Keratinocyte (primary cell): Measurements from ENCODE around the gene FRS2. TPM values are rescaled to one million over a fixed set of nuclear protein-coding genes. Genes with fewer than 3 reads are reported as not detected.

Experiments
- DNase-seq: peaks from one replicate; pipeline ENCODE4 v3.0.0-alpha.2; 2011; ENCODE audit warnings: low read depth, missing footprints, low spot score
- FAIRE-seq: peaks from 2 replicates; lab custom pipeline; 2011; peaks lifted over from hg19 to GRCh38; lab: Jason Lieb, UNC
- H2AFZ ChIP-seq: 2 replicates; pipeline ENCODE4 v1.6.0; 2012; ENCODE audit warnings: low read length, control low read depth, inconsistent platforms; ENCODE audit not compliant: control insufficient read depth
- H3K27ac ChIP-seq: 2 replicates; pipeline ENCODE4 v1.5.1; 2011; ENCODE audit warnings: low read length; ENCODE audit not compliant: control insufficient read depth, insufficient read depth
- H3K27me3 ChIP-seq: 3 replicates; pipeline ENCODE4 v1.6.0; 2011; ENCODE audit warnings: low read length; ENCODE audit not compliant: control insufficient read depth, insufficient read depth; ENCODE audit errors: extremely low read depth
- H3K36me3 ChIP-seq, 2 experiments: 2 replicates in 1 of 2; 3 replicates in 1 of 2; pipeline ENCODE4 v1.5.1; 2011; ENCODE audit warnings: low read length in 2 of 2, mild to moderate bottlenecking in 1 of 2; ENCODE audit not compliant: control insufficient read depth in 2 of 2, insufficient read depth in 2 of 2; ENCODE audit errors: extremely low read depth in 1 of 2
- H3K4me1 ChIP-seq: 3 replicates; pipeline ENCODE4 v1.5.1; 2011; ENCODE audit warnings: low read length; ENCODE audit not compliant: control insufficient read depth, insufficient read depth; ENCODE audit errors: extremely low read depth
- H3K4me2 ChIP-seq: 3 replicates; pipeline ENCODE4 v1.6.0; 2011; ENCODE audit warnings: low read depth, low read length; ENCODE audit not compliant: control insufficient read depth, insufficient read depth; ENCODE audit errors: extremely low read depth
- H3K4me3 ChIP-seq, 3 experiments: fragments of 200-600 bp in 1 of 3; sonication (generic) in 1 of 3; 2 replicates in 2 of 3; 3 replicates in 1 of 3; pipeline ENCODE4 v1.5.1; 2011 to 2016; ENCODE audit warnings: low read length in 3 of 3, mild to moderate bottlenecking in 3 of 3, control low read depth in 2 of 3, inconsistent platforms in 1 of 3, low read depth in 1 of 3, mixed read lengths in 1 of 3, mixed run types in 1 of 3, moderate library complexity in 1 of 3; ENCODE audit not compliant: control insufficient read depth in 2 of 3, insufficient read depth in 2 of 3; ENCODE audit errors: extremely low read depth in 1 of 3
- H3K79me2 ChIP-seq: 2 replicates; pipeline ENCODE4 v1.6.0; 2012; ENCODE audit warnings: low read length; ENCODE audit not compliant: control insufficient read depth, insufficient read depth
- H3K9ac ChIP-seq: 3 replicates; pipeline ENCODE4 v1.6.0; 2011; ENCODE audit warnings: low read length; ENCODE audit not compliant: control insufficient read depth, insufficient read depth; ENCODE audit errors: extremely low read depth
- H3K9me1 ChIP-seq: 3 replicates; pipeline ENCODE4 v1.6.0; 2011; ENCODE audit warnings: low read length; ENCODE audit not compliant: control insufficient read depth, insufficient read depth; ENCODE audit errors: extremely low read depth
- H3K9me3 ChIP-seq: 2 replicates; pipeline ENCODE4 v1.5.1; 2012; ENCODE audit warnings: low read depth, low read length; ENCODE audit not compliant: control insufficient read depth
- H4K20me1 ChIP-seq: 3 replicates; pipeline ENCODE4 v1.6.0; 2011; ENCODE audit warnings: low read length; ENCODE audit not compliant: control insufficient read depth, insufficient read depth; ENCODE audit errors: extremely low read depth
- EZH2 ChIP-seq: IDR thresholded peaks from one replicate; pipeline ENCODE4 v1.6.1; 2012; ENCODE audit warnings: inconsistent platforms, mild to moderate bottlenecking, low read length, moderate library complexity
- dilution Hi-C: fragments of 300-500 bp; cut with MboI; formaldehyde crosslinking; loops from one replicate; pipeline ENCODE4 v1.7.0; 2020; ENCODE audit warnings: low sequenced_read_pairs; ENCODE audit not compliant: extremely low pct_ligation_motif_present
- polyA plus RNA-seq, 5 experiments: library from polyadenylated mRNA; depleted of rRNA in 3 of 5; stranded (reverse) in 3 of 5; stranded (forward) in 1 of 5; unstranded in 1 of 5; fragments of >200 nt; gene quantifications; 1 replicate in 1 of 5; 2 replicates in 3 of 5; 3 replicates in 1 of 5; pipeline versions ENCODE4 v1.2.1 to v1.2.3, GENCODE V29; 2011 to 2012; ENCODE audit warnings: missing spikeins in 2 of 5, low read depth in 1 of 5, low replicate concordance in 1 of 5
- TF ChIP-seq, protein P1 (sequence below), 3 experiments: IDR thresholded peaks in 1 of 3; conservative IDR thresholded peaks in 1 of 3; optimal IDR thresholded peaks in 1 of 3; 2 replicates in 2 of 3; 3 replicates in 1 of 3; pipeline versions ENCODE3 to v1.5.1; 2011; ENCODE audit warnings: low read length in 3 of 3, mild to moderate bottlenecking in 3 of 3, moderate library complexity in 2 of 3, control low read depth in 1 of 3, inconsistent platforms in 1 of 3; ENCODE audit not compliant: insufficient read depth in 2 of 3; ENCODE audit errors: extremely low read depth in 1 of 3

Gene FRS2
- polyA plus RNA-seq, 1 donor (not counting 4 experiments of a cell fraction or from before 2014, with no cell fraction given) = 28.6 TPM

DNA sequence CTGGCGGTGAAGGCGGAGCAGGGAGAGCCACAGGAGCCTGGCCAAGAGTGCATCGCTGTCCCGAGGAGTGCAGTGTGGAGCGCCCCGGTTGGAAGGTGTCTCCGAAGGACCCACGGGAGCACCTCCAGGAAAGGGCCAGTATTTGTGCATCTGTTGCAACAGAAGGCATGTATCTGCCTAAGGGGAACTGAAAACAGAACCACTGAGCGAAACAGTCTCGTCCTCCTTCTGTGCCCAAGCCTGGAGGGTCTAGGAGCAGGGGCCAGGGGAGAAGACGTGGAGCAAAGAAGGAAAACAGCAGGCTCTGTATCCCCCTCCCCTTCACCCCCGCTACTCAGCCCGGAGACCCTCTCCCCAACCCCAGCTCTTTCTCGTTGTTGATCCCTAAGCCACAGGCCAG is 145.8 kb downstream of the FRS2 start:
- H3K9me3 ChIP-seq = no peaks in the 10 kb centered on the region
- peaks cover 7% of the 10 kb centered on the region for H3K27me3 ChIP-seq
- H3K36me3 ChIP-seq = no peaks in the 10 kb centered on the region
- no peaks in the 10 kb centered on the region for H3K4me1 ChIP-seq
- no peak overlapping the region for H3K27ac ChIP-seq
- no peak overlapping the region for H3K4me3 ChIP-seq
- no peaks in the 10 kb centered on the region for H3K79me2 ChIP-seq
- no peak overlapping the region for H3K4me2 ChIP-seq
- dilution Hi-C loops = no loop called here
- no peak overlapping the region for H2AFZ ChIP-seq
- no peak for TF ChIP-seq EZH2
- no peak for FAIRE-seq
- DNase-seq = no peak
- no peak overlapping the region for H3K9ac ChIP-seq
- H4K20me1 ChIP-seq = no peaks in the 10 kb centered on the region
- no peaks in the 10 kb centered on the region for H3K9me1 ChIP-seq

DNA sequence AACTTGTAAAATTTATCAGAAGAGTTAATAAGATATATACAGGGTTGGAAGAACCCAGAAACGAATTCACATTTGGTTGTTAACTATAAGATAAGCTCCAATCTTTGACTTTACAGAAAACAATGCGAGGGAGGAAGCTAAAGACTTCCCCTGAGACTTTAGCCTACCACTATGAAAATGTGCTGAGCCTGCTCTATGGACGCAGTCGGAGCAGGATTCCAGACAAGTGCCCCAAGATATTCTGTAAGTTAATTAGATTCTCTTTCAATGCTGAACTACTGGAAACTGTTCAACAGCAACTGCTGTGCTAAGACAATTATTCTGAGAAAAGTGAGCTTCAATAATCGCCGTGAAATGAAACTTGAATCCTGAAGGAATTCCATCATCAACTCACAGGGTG is 148.9 kb downstream of the FRS2 start:
- H3K4me1 ChIP-seq = no peaks in the 10 kb centered on the region
- no peak overlapping the region for H2AFZ ChIP-seq
- no peak overlapping the region for H3K4me2 ChIP-seq
- no peak for FAIRE-seq
- H4K20me1 ChIP-seq = no peaks in the 10 kb centered on the region
- no peaks in the 10 kb centered on the region for H3K9me1 ChIP-seq
- H3K79me2 ChIP-seq = no peaks in the 10 kb centered on the region
- peaks cover 16% of the 10 kb centered on the region for H3K27me3 ChIP-seq
- dilution Hi-C loops = no loop called here
- H3K9ac ChIP-seq = no peak overlapping the region
- H3K27ac ChIP-seq = no peak overlapping the region
- H3K9me3 ChIP-seq = no peaks in the 10 kb centered on the region
- no peak overlapping the region for H3K4me3 ChIP-seq
- DNase-seq = no peak
- no peaks in the 10 kb centered on the region for H3K36me3 ChIP-seq
- TF ChIP-seq, protein P1, sequence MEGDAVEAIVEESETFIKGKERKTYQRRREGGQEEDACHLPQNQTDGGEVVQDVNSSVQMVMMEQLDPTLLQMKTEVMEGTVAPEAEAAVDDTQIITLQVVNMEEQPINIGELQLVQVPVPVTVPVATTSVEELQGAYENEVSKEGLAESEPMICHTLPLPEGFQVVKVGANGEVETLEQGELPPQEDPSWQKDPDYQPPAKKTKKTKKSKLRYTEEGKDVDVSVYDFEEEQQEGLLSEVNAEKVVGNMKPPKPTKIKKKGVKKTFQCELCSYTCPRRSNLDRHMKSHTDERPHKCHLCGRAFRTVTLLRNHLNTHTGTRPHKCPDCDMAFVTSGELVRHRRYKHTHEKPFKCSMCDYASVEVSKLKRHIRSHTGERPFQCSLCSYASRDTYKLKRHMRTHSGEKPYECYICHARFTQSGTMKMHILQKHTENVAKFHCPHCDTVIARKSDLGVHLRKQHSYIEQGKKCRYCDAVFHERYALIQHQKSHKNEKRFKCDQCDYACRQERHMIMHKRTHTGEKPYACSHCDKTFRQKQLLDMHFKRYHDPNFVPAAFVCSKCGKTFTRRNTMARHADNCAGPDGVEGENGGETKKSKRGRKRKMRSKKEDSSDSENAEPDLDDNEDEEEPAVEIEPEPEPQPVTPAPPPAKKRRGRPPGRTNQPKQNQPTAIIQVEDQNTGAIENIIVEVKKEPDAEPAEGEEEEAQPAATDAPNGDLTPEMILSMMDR (optimal IDR thresholded peaks at IDR 0.05 in 1 of 3, IDR thresholded peaks at IDR 0.05 in 1 of 3, conservative IDR thresholded peaks at IDR 0.05 in 1 of 3; ENCODE audit: extremely low read depth in 1 of 3, insufficient read depth in 2 of 3, low read length in 3 of 3) = no peak
- TF ChIP-seq EZH2 = no peak

DNA sequence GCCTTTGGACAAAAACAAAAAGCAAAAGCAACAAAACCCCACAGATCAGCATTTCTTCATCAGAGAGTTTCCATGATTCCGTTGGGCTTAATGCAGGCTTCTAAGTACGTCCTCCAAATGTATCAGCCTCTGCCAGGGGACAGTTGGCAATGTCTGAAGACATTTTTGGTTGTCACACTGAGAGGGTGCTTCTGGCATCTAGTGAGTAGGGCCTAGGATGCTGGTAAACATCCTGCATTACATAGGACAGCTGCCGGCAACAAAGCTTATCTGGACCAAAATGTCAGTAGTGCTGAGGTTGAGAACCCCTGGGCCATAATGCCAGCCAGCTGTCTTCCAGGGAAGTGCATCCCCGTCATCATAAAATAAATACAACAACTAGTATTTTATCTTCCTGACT is 149.9 kb downstream of the FRS2 start:
- no peak for TF ChIP-seq EZH2
- TF ChIP-seq, protein P1 (optimal IDR thresholded peaks at IDR 0.05 in 1 of 3, IDR thresholded peaks at IDR 0.05 in 1 of 3, conservative IDR thresholded peaks at IDR 0.05 in 1 of 3; ENCODE audit: extremely low read depth in 1 of 3, insufficient read depth in 2 of 3, low read length in 3 of 3) = no peak
- H3K36me3 ChIP-seq = no peaks in the 10 kb centered on the region
- H3K27ac ChIP-seq = no peak overlapping the region
- no peaks in the 10 kb centered on the region for H3K79me2 ChIP-seq
- peaks cover 16% of the 10 kb centered on the region for H3K27me3 ChIP-seq
- H3K9me3 ChIP-seq = no peaks in the 10 kb centered on the region
- no peak overlapping the region for H3K9ac ChIP-seq
- no peak overlapping the region for H3K4me2 ChIP-seq
- H3K4me3 ChIP-seq = no peak overlapping the region
- FAIRE-seq (no peak), DNase-seq (no peak)
- no peaks in the 10 kb centered on the region for H3K4me1 ChIP-seq
- H4K20me1 ChIP-seq = no peaks in the 10 kb centered on the region
- no peaks in the 10 kb centered on the region for H3K9me1 ChIP-seq
- no peak overlapping the region for H2AFZ ChIP-seq
- dilution Hi-C loops = no loop called here
